ELF-1 (cell line): ENCODE results near the gene MACROD2.
"Not testable (repeated sequence)": the region's sequence is repeated elsewhere in the genome, so short reads cannot be mapped to it uniquely, and the experiment has no call there.

Source experiments
- DNase-seq: peaks from one replicate; pipeline ENCODE4 v3.0.0-alpha.2; 2016; ENCODE audit warnings: low read depth, low spot score

MACROD2 gene

GRCh38 chr20:15789079-15789478 is 1793.8 kb downstream of the MACROD2 start:
- no peak for DNase-seq

GRCh38 chr20:15792855-15793254 is 1797.5 kb downstream of the MACROD2 start:
- DNase-seq: no peak

DNA sequence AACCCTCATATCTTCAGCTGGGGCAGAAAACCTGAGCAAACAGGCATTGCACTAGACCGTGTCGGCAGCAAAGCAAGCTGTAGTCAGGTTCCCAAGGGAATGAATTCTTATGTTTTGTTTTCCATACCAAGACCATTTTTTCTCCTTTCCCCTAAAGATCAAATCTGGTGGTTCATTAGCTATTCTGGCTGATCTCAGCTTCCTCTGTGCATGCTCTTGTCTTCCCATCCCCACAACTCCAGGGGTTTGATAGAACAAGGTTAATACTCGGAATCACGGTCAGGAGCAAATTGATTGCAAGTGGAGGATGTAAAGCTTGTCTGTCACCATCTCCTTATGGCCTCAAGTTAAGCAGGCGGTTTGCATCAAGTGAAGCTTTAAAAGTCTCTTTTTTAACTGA is 1799.1 kb downstream of the MACROD2 start:
- DNase-seq: no peak

DNA sequence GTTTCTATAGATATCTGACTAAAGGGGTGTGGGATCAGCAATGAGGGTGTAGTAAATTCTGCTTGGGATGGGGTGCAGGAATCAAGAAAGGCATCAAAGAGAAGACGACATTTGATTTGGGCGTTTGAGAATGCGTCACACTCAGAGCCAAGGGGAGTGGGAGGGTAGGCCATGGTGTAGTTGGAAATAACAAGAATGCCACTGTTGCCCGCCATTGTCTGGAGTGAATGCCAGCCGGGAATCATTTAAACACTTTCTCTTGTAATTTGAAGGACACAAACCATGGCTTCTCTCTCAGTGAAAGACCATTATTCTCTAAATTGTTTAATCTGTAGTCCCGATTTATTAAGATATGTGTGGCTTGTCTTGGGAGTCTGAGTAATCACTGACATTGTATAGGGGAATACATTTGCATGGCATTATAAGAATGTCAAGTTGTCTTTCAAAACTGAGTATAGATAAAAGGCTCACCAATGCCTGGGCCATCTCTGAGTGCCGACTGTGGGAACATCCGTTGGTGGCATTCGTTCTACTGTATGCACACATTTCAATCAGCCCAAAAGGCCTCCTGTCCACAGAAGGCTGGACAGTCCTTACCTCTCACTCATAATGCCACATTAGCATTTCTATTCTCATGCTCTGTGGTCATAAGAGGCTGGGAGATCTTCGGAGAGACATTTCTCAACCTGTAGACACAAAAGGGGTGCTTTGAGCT is 1800.1 kb downstream of the MACROD2 start:
- DNase-seq: no peak

GRCh38 chr20:15799871-15800270 is 1804.6 kb downstream of the MACROD2 start:
- DNase-seq: no peak

GRCh38 chr20:15802020-15802419 is 1806.7 kb downstream of the MACROD2 start:
- no peak for DNase-seq

- DNase-seq: no peak
Measured at GRCh38 chr20:15805154-15805553, 1809.8 kb downstream of the MACROD2 start.

DNA sequence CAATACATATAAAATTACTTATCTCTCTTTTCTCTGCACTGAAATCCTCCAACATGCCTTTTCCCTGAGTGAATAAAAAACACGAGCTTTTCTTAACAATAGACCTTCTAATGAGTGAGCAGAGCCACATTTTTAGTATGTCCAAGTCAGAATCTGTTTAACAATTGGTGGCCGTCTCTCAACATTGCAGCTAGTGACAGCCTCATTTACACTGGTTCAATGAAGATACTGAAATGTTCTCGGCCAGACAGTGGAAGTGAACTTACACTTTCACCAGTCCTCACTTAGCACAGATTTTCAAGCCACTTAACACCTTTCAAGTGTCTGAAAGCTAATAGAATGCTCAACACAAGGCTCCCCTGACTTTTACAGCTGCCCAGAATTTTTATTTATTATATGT is 1810.8 kb downstream of the MACROD2 start:
- DNase-seq: no peak

DNA sequence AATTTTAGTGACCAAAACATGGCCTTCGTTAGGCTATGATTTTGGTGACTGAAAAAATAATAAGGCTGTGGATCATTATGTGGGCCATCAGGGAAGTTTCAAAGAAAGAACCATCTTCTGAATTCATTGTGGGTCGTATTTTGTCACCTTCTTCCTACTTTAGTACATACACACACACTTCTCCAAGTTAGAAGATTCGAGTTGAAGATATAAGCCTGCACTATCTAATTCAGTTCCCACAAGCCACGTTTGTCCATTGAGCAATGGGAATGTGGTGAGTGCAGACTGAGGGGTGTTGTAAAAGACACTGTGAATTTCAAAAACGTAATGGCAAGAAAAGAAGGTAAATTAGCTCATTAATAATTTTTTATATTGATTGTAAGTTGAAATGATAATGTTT is 1812.0 kb downstream of the MACROD2 start:
- no peak for DNase-seq

DNA sequence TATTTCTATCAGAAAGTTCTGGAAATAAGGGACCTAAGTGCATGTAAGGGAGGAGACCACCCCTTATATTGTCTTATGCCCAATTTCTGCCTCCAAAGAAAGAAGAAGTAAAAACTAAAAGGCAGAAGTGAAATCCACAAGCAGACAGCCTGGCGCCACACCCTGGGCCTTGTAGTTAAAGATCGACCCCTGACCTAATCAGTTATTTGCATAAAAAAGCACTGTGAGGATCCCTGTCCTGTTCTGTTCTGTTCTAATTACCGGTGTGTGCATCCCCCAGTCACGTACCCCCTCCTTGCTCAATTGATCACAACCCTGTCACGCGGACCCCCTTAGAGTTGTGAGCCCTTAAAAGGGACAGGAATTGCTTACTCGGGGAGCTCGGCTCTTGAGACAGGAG is 1812.5 kb downstream of the MACROD2 start:
- not testable (repeated sequence) for DNase-seq

GRCh38 chr20:15811951-15812350 is 1816.6 kb downstream of the MACROD2 start:
- DNase-seq: no peak

- no peak for DNase-seq
Measured at GRCh38 chr20:15812696-15813095, 1817.4 kb downstream of the MACROD2 start.

GRCh38 chr20:15814360-15814759 is 1819.0 kb downstream of the MACROD2 start:
- no peak for DNase-seq

DNA sequence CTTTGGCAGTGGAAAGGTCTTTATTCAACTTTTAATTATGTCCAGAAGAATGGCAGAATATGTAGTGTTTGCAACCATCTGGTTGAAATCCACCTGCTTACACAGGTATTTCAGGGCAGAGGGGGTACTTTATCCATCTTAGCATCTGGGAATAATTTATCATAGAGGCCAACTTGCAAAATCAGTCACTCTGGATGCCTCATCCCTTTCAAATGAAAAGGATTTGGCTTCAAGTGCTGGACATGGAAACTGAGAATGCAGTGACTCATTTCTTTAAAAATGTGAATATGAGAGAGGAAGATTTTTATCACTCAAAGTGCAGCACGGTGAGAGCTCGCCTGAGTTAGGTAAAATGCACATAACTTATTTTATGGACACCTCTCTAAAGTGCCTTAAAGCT is 1819.6 kb downstream of the MACROD2 start:
- DNase-seq: no peak

DNA sequence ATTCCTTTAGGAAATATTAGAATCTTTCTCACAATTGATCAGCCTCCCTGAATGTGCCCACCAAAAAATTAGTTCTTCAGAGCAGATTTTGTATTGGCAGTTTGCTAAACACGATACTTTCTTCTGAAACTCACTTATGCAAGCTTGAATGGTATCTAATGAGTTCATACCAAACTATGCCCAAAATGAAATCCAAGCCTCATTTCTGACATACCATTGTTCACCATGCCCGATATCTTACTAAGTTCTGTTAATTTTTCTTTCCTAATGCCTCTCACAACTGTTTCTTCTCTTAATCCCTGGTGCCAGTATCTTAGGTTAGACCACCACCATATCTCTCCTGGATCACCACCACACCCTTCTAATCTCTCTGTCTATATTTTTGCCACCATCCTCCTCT is 1822.0 kb downstream of the MACROD2 start:
- no peak for DNase-seq

GRCh38 chr20:15818651-15819071 is 1823.3 kb downstream of the MACROD2 start:
- DNase-seq: no peak

DNA sequence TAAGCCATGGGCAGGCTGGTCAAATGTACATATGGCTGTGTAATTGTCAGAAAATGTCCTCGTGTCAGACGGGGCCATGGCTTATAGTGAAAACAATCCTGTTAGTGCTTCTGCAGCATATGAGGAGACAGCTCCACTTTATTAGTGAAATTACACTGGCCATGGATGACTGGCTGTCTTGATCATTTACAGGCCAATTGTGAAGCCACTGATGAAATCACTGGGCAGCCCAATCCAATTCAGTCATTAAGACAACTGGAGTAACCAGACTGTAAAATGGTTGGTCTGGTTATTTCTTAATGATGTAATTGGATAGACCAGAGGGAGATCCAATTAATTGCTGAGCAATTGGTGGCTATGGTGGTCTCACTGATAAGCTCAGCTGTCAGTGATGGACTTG is 1828.4 kb downstream of the MACROD2 start:
- no peak for DNase-seq

DNA sequence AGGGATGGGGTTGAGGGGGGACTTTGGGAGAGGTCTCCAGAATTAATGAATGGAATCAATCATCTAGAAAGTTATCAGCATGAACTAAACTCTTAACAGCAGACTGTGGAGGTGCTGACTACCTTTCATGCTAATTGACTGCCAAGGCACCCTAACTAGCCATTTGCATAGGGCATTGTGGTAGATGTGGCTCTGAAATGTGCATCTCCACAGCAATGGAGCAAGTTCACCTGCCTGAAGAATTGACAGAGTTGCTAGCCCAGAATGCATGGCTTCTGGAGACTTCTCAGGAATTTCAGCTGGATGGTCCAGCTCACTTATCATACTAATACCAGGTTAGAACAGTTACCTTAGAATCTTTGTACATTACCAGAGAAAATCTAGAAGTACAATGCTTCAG is 1832.3 kb downstream of the MACROD2 start:
- DNase-seq: no peak

GRCh38 chr20:15831201-15831600 is 1835.9 kb downstream of the MACROD2 start:
- DNase-seq: no peak

- DNase-seq: no peak
Measured at GRCh38 chr20:15832512-15832911, 1837.2 kb downstream of the MACROD2 start.

DNA sequence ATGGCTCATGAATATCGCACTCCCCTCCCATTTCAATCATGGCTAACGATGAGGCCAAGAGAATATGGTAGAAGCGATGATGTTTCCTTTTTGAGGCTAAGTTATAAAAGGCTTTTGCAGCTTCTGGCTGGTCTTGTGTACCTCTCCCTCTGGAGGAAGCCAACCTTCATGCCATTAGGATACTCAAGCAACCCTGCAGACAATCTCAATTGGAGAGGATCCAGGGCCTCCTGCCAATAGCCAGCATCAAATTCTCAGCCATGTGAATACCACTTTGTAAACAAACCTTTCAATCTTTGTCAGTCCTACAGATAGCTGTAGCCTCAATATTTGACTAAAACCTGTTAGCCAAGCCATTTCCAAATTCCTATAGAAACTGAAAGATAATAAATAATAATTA is 1839.5 kb downstream of the MACROD2 start:
- no peak for DNase-seq

- DNase-seq: no peak
Measured at GRCh38 chr20:15835811-15836210, 1840.5 kb downstream of the MACROD2 start.

- DNase-seq: no peak
Measured at GRCh38 chr20:15836634-15837033, 1841.3 kb downstream of the MACROD2 start.

DNA sequence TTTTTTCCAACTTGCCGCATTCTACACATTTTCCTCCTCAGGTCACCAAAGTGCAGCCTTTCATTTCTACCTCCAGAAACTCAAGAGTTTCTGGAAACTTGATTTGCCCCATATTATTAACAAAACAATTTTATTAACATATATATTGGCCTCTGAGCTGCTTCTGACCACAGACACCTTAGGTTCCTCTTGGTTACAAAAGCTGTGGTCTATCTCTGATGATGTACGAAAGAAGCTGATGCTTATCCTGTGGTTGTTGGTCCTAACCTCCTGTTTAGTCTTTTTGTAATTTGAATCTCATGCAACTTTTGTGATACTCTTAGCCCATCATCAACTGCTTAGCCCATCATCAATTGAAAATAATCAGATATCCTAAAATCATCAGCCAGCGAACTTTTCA is 1842.2 kb downstream of the MACROD2 start:
- no peak for DNase-seq
